Measurements from ENCODE around the gene PSG2.
"Not testable (repeated sequence)": the region's sequence is repeated elsewhere in the genome, so short reads cannot be mapped to it uniquely, and the experiment has no call there.

PSG2 gene

DNA sequence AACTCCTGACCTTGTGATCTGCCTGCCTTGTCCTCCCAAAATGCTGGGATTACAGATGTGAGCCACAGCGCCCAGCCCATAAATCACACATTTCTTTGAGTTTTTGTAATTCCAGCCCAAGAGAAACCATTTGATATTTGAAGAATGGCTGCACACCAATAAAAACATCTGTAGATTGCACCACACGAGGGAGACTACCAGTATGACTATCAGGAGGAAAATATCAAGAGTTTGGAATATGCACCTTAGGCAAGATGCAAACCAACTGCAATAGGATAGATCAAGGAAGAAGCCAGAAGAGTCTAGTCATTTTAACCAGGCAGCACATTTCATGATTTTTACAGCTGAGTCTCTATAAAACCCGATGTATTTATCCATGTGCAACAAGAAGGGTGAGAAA, 20.1 kb downstream of the PSG2 start:
- DNase-seq = not testable (repeated sequence)

DNA sequence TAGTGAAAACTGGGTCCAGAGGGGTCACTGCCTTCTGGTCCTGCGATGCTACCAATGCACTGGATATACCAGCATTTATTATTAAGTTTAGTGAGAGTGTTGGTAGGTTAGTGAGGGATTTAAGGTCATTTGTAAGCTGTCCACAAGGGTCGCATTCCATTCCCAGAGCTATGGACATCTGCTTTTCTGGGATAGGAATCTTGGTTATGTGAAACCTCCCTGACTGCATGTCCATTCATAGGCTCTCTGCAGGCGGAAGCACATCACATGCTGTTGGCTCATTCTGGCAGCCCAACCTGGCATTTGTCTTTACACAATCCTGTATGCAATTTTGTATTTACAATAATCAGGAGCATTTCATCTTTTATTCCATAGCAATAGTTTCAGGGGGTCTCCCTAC, 21.2 kb downstream of the PSG2 start:
- DNase-seq = not testable (repeated sequence)

DNA sequence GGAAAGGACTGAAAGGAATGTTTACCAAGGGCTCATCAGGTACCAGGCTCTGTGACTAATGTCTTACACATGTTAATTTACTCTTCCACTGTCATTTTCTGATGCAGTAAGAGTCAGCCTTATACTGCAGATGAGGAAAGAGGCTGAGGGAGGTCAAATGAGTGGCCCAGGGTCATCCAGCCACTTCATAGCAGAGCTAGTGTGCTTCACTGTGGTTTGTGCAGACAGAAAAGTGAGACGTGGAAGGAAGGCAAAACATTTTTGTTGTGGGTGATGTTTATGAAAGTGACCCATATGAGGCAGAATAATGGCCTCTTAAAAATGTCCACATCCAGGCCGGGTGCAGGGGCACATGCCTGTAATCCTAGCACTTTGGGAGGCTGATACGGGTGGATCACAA, 22.2 kb downstream of the PSG2 start:
- DNase-seq = not testable (repeated sequence)

DNA sequence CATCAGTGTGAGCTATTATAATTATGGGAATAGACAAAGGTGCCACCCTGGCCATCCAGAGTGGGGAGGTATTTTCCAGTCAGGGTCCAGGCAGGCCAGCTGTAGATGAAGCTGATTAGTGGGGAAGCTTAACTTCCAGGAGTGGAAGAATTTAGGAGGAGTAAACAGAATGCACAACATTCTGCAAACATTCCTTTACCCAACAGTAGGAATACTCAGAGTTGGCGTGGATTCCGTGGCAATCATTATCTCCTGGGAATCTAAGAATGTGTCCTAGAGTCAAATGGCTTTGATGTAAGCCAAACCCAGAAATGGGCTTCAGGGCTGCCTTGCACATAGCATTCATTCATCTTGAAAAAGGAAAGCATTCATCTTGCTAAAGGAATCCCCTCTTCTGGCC, 23.0 kb downstream of the PSG2 start:
- DNase-seq = not testable (repeated sequence)

DNA sequence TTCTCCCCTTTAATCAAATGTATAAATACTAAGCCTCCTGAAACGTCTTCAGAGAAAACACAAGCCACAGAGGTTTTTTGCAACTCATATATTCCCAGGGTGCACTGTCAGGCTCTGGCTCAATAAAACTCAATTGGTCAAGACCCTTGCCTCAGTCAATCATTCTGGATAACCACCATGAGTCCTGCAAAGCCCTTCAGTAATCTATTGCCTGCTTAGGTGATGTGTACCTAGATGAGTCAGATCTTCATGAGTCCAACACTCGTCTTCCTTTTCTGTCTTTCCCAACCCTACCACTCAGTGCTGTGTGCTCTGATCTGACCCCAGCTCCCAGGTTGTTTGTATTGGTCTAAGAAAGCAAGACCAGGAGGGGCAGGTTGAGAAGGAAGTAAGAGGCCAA, 24.1 kb downstream of the PSG2 start:
- DNase-seq = not testable (repeated sequence)

DNA sequence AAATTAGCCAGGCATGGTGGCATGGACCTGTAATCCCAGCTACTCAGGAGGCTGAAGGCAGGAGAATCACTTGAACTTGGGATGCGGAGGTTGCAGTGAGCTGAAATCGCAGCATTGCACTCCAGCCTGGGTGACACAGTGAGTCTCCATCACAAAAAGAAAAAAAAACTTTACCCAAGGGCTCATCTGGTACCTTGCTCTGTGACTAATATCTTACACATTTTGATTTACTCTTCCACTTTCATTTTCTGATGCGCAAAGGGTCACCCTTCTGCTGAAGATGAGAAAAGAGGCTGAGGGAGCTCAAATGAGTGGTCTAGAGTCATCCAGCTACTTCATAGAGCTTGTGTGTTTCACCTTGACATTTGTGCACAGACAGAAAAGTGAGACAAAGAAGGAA, 34.5 kb downstream of the PSG2 start:
- not testable (repeated sequence) for DNase-seq

DNA sequence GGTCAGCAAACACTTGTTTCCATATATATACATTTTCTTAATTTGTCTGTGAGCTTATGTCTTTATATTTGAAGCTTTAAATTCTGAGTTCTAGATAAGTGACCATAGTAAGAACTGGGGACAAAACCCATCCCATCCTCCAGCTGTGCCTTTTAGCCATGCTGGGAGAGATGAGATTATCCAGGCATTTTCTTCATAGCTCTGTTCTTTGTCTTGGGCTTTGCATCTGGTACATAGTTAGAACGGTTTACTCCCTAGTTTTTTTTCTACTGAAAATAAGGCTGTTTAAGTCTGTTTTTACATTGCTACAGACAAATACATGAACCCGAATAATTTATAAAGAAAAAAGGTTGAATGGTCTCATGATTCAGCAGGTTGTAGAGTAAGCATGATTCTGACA, 35.9 kb downstream of the PSG2 start:
- DNase-seq = not testable (repeated sequence)

DNA sequence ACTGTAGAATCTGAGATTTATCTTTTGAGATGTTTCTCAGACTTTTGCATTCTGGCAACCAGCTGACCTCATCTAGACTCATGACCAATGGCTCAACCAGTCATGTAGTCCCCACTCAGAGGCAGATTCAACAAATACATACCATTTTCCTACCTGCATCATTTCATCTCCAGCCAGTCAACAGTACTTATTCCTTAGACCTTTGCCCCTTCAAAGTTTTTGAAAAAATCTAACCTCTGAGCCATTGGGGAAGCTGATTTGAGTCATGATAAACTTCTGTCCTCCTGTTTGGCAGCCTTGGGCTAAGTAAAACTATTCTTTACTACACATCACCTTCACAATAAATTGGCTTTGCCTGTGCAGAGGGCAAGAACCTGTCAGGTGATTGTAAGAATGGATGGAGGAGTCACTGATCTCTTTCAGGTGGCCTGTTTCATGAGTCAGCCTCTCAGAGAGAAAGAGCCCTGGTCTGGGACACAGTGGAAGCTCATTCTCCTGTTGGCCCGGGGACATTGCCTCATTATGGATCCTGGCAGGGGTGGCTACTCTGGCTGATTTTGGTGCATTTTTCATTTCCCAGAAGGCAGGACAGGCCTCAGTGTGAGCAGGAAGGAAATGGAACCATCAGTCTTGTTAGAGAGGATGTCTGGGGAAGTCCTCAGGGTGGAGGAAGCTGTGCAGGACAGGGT, 38.9 kb downstream of the PSG2 start:
- not testable (repeated sequence) for DNase-seq

DNA sequence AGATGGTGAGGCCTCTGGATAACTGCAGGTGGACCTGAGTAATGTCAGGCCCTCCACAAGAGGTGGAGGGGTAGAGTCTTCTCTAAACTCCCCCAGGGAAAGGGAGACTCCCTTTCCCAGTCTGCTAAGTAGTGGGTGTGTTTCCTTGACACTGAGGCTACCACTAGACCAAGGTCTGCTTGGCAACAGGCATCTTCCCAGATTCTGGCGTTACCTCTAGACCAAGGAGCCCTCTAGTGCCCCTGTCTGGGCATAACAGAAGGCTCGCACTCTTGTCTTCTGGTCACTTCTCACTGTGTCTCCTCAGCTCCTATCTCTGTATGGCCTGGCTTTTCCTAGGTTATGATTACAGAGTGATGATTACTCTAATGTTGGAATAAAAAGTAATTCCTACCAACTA, 50.9 kb downstream of the PSG2 start:
- DNase-seq = not testable (repeated sequence)

DNA sequence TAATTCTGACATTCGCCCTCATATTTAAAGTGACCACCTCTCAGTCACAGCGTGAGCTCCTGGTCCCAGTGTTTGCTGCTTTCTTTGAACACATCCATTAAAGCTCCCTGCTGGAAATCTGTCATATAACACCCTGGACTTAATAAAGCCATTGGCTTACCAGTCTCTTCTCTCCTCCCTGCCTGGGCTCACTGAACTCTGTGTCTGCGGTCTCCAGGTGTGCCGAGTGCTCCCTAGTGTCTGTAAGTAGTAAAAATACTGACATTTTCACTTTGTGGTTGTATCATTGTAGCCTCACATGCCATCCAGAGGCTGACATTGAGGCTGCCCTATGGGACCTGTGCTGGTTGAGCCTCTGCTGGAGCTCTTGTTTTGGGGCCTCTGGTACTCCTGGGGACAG, 53.6 kb downstream of the PSG2 start:
- no peak for DNase-seq

DNA sequence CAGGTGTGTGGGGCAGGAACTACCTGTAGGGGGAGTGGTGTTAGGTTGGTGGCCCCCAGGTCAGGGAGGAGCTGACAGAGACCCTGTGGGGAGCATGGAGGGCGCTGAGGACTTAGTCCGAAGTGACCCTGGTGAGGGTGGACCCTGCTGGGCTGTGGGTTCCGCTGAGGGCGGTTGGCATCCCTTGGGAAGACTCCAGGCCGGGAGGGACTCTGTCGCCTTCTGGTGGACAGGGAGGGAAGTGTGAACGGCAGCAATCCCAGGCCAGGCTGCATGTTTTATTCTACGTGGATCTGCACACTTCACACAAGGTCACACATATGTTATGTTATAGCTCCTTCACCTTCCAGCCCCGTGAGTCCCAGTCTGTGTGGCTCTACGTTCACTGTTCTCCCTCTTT, 54.5 kb downstream of the PSG2 start:
- not testable (repeated sequence) for DNase-seq

DNA sequence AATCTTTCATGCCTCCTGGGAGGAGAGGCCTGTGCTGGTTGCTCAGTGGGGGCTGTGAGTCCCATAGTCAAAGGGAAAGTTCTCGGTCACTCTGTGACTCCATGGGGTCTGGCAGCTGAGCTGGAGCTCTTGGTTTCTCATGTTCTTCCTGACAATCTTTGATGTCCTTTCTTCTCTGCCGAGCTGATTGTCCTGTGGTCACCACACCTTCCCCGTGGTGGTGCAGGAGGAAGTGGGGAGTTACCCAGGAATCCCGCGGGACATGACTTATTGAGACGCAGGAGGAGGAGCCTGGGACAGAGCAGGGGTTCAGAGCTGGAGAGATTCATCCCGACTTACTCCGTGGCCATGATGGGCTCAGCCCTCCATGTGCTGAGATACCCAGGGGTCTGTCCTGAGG, 55.4 kb downstream of the PSG2 start:
- not testable (repeated sequence) for DNase-seq

DNA sequence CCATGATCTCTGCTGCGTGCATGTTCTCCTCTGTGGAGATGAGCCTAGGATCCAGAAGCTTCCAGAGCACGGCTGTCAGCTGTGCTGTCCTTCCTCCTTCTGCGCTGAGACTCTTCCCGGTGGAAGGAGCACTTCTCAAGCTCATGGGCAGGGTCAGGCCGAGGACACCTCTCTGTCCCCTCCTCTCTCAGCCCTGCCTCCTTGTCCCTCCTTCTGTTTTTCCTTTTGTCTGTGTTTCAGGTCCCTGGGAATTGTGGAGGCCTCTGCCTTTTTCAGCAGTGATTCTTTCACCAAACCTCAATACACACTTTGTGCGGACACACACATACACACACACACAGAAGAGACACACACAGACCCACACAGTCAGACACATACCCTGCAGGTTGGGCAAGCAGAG, 56.1 kb downstream of the PSG2 start, which contains the start of gene PSG11:
Gene PSG11 (minus strand): TSS at position 101 of the 400 bp plus-strand sequence. CDS start 97 bp downstream, at position 4.
- DNase-seq = not testable (repeated sequence)

DNA sequence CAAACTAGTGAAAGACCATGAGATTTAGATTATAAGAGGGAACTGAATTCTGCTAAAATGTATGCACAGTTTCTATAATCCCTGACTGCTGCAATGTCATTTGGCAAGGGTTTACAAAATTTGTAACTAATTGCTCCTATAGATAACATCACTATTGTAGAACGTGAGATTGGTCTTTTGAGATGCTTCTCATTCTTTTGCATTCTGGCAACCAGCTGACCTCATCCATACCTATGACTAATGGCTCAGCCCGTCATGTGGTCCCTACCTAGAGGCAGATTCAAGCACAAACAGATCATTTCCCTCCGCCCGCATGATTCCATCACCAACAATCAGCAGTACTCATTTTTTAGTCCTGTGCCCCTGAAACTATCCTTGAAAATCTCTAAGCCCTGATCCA, 60.4 kb downstream of the PSG2 start:
- not testable (repeated sequence) for DNase-seq

DNA sequence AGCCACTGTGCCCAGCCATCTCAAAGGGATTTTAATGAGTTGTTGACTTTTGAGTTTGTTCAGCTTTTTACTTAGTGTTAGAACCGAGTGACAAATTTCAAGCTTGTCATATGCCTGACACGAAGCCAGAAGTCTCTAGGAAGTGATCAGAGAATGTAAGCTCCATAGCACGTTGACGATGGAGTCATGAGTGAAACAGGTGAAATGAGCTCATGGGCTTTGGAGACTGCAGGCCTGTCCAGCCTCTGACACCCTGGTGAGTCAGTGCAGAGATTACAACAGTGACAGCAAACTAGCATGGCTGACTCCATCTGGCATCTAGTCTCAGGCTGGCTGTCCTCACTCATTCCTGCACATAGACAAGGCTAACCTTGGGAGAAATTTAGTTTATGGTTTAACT, 60.9 kb downstream of the PSG2 start:
- not testable (repeated sequence) for DNase-seq

DNA sequence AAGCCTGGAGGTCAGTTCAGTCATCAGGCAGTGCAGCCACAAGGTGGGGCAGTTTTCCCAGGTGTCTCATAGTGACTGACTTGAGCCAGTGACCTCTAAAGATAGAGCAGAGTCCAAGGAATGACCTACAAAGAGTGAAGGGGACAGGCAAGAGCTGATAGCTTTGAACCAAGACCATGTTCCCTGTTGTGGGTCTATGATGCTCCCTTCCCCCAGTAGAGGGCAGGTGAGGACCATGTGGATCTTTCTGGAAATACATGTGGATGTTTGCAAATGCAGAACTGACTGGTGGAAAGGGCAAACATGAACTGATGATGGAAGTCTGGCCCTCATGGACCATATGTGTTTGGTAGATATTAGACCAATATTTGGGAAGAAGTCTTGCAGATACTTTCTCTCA, 62.9 kb downstream of the PSG2 start:
- not testable (repeated sequence) for DNase-seq

Measured in NCI-H2171 (cell line).